ENCODE measurements around the gene CHADL. TPM values are rescaled to one million over a fixed set of nuclear protein-coding genes. Genes with fewer than 3 reads are reported as not detected.

CHADL gene
- total and polyA plus RNA-seq, 10 of the 15 experiments (the other 5 are each of a cell fraction or from before 2014, with no cell fraction given) = 0.24 TPM; not detected in 9

- H3K79me2 ChIP-seq (ENCODE audit: control insufficient read depth, insufficient read depth, low read length) = peaks cover 25% of the 10 kb centered on the region
- TSS peak; percentile 97 for BruUV-seq (replicated peaks)
- ChIA-PET SMC1A (ENCODE audit: uncharacterized antibody, unreplicated experiment) (interaction anchor here (0.8 to 1.5 kb wide), 5 partner anchors 11 to 364 kb away, joined by 3 to 4 read pairs (median 4); no protein-coding TSS in a partner anchor), POLR2A (interaction anchor here (0.5 to 2.0 kb wide), 8 partner anchors 11 to 465 kb away, joined by 3 to 19 read pairs (median 3); partner anchors contain the start of genes TEF and ZC3H7B), CTCF (interaction anchor here (0.8 to 2.0 kb wide), 7 partner anchors 15 to 364 kb away, joined by 3 to 7 read pairs (median 3); partner anchors contain the start of gene ZC3H7B), RAD21 (ENCODE audit: unreplicated experiment) (interaction anchor here (0.6 to 2.1 kb wide), 6 partner anchors 15 to 470 kb away, joined by 3 to 12 read pairs (median 6); partner anchors contain the start of genes ACO2, PHF5A, TEF and ZC3H7B)
- H3K9ac ChIP-seq (ENCODE audit: control insufficient read depth, insufficient read depth, low read length) = peak overlapping the region; percentile 73
- intact Hi-C loops (cut with micrococcal nuclease; ENCODE audit: unreplicated experiment) (loop anchor here (1.0 kb wide), 1 partner anchor 95 kb away; the partner anchor contains the start of gene TEF), in situ Hi-C loops (cut with MboI) (no loop called here)
- peak overlapping the region; percentile 66 for H3K27ac ChIP-seq (ENCODE audit: control insufficient read depth, insufficient read depth)
- 2% methylated on average over 15 of the region's 15 CpGs for WGBS (ENCODE audit: insufficient coverage, insufficient replicate concordance, low lambda C conversion rate, missing lambda C conversion rate)
- peaks cover 7% of the 10 kb centered on the region for H3K4me1 ChIP-seq (ENCODE audit: control insufficient read depth, insufficient read depth, low read length)
- no peaks in the 10 kb centered on the region; a peak in 2 of 4 replicates for H3K36me3 ChIP-seq (ENCODE audit: control insufficient read depth in 2 of 2, insufficient read depth in 2 of 2, low read length in 1 of 2)
- peak overlapping the region; percentile 95 for H2AFZ ChIP-seq (ENCODE audit: control insufficient read depth, low read depth, low read length)
- H3K27me3 ChIP-seq (replicated peaks in 1 of 2; ENCODE audit: control insufficient read depth in 2 of 2, insufficient read depth in 2 of 2, low read length in 1 of 2) = no peaks in the 10 kb centered on the region
- DNase-seq (ENCODE audit: low read depth, low spot score) (peak; percentile 39), FAIRE-seq (peak; percentile 80), ATAC-seq (peak; percentile 40)
- H4K20me1 ChIP-seq (ENCODE audit: control insufficient read depth, insufficient read depth) = no peaks in the 10 kb centered on the region
- H3K4me2 ChIP-seq (ENCODE audit: control insufficient read depth, insufficient read depth) = peak overlapping the region; percentile 51
- H3K9me3 ChIP-seq (replicated peaks; ENCODE audit: control insufficient read depth, insufficient read depth, low read length) = no peaks in the 10 kb centered on the region
- peak overlapping the region; percentile 70 for H3K4me3 ChIP-seq
- TF ChIP-seq, protein P1, sequence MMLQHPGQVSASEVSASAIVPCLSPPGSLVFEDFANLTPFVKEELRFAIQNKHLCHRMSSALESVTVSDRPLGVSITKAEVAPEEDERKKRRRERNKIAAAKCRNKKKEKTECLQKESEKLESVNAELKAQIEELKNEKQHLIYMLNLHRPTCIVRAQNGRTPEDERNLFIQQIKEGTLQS (IDR thresholded peaks at IDR 0.05; ENCODE audit: borderline replicate concordance, extremely low read depth, low read depth, low read length) = no peak
- TF ChIP-seq ZNF384 (IDR thresholded peaks at IDR 0.05; ENCODE audit: borderline replicate concordance, low read depth, low read length) = no peak
- TF ChIP-seq RUNX3 (IDR thresholded peaks at IDR 0.05; ENCODE audit: low read length) = no peak
- no peak for TF ChIP-seq RAD21 (IDR thresholded peaks at IDR 0.05; ENCODE audit: insufficient read depth, low read depth, low read length)
- no peak for TF ChIP-seq MYC (IDR thresholded peaks at IDR 0.05; ENCODE audit: insufficient read depth, insufficient read length, insufficient replicate concordance, low read length, severe bottlenecking)
- TF ChIP-seq ZNF592 (IDR thresholded peaks at IDR 0.05) = no peak
- TF ChIP-seq RCOR1 (conservative IDR thresholded peaks at IDR 0.05; ENCODE audit: low read depth, low read length) = no peak
- TF ChIP-seq ELK1 (IDR thresholded peaks at IDR 0.05; ENCODE audit: low read depth, low read length) = no peak
- no peak for TF ChIP-seq CUX1 (IDR thresholded peaks at IDR 0.05; ENCODE audit: insufficient replicate concordance, low read depth, low read length)
- TF ChIP-seq YBX1 (IDR thresholded peaks at IDR 0.05) = no peak
- TF ChIP-seq IKZF1 (conservative IDR thresholded peaks at IDR 0.05) = no peak
- TF ChIP-seq STAT1 (conservative IDR thresholded peaks at IDR 0.05) = no peak
Measured at GRCh38 chr22:41286639-41287091, 45.9 kb upstream of the CHADL start.
